Right lobe of liver (tissue), 6 donors: ENCODE measurements around the gene NHLRC4. TPM values are rescaled to one million over a fixed set of nuclear protein-coding genes. Genes with fewer than 3 reads are reported as not detected.

Source experiments
- ATAC-seq, 4 donors: fragments of 200-7000 bp; cut with Tn5 transposase; one replicate each; pipeline ENCODE4 v1.9.1; 2020; ENCODE audit warnings: mild to moderate bottlenecking in 4 of 4, moderate library complexity in 4 of 4
- DNase-seq, 3 donors: peaks; one replicate each; pipeline ENCODE4 v3.0.0-alpha.2; 2020
- H3K27ac ChIP-seq, 3 donors: fragments of 200-600 bp; one replicate each; pipeline ENCODE4 v1.8.0; 2022
- H3K27me3 ChIP-seq, 2 donors: fragments of 200-600 bp; one replicate each; pipeline ENCODE4 v1.8.0; 2022
- H3K36me3 ChIP-seq, 4 donors: fragments of 200-600 bp; sonication (generic) in 1 of 4; one replicate each; pipeline versions ENCODE4 v1.5.1 to v1.8.0; 2017 to 2022; ENCODE audit warnings: control low read depth in 1 of 4
- H3K4me1 ChIP-seq, 4 donors: fragments of 200-600 bp; sonication (generic) in 1 of 4; one replicate each; pipeline versions ENCODE4 v1.5.1 to v1.8.0; 2017 to 2022; ENCODE audit warnings: control low read depth in 1 of 4
- H3K4me3 ChIP-seq, 3 donors: fragments of 200-600 bp; one replicate each; pipeline ENCODE4 v1.8.0; 2022
- H3K9me3 ChIP-seq, 4 donors: fragments of 200-600 bp; sonication (generic) in 1 of 4; one replicate each; pipeline versions ENCODE4 v1.5.1 to v1.8.0; 2017 to 2022; ENCODE audit warnings: control low read depth in 1 of 4
- CTCF ChIP-seq, 4 donors: fragments of 200-600 bp in 3 of 4; fragments of 450-650 bp in 1 of 4; IDR thresholded peaks; one replicate each; pipeline versions ENCODE4 v1.5.1 to v1.8.0; 2016 to 2022; ENCODE audit warnings: antibody characterized with exemption in 4 of 4, mild to moderate bottlenecking in 2 of 4
- POLR2A ChIP-seq: fragments of 450-650 bp; IDR thresholded peaks from one replicate; pipeline ENCODE4 v1.6.1; 2017; ENCODE audit warnings: antibody characterized with exemption, mild to moderate bottlenecking
- WGBS: methylation state at CpG from one replicate; pipeline ENCODE4 v1.1.6; 2018; ENCODE audit warnings: low coverage, low lambda C conversion rate; ENCODE audit not compliant: insufficient coverage; ENCODE audit errors: missing lambda C conversion rate; 5-methylcytosine and 5-hydroxymethylcytosine counted together
- intact Hi-C, 2 donors: fragments of 100-400 bp; cut with DNase I; formaldehyde crosslinking; loops; one replicate each; pipeline versions ENCODE4 v1.11.2 to v1.14.1; 2022
- total RNA-seq, 6 experiments: library from RNA; depleted of rRNA in 2 of 6; stranded (reverse); fragments of >200 nt in 2 of 6; fragmentation: NEBNext Ultra II Directional in 3 of 6; extraction: Animal tissue kit (Norgen Biotek cat#: 25700) in 3 of 6; gene quantifications; one replicate each; pipeline versions ENCODE4 v1.1.0 to v1.2.4, GENCODE V29; 2016 to 2023
- donor health status: DM: no; HTN: yes; CAD: no.
- donor health status: DM: no; HTN: no; CAD: no.
- donor health status: DM: no; HTN: no; CAD: no.
- donor health status: DM: no; HTN: yes; CAD: no.
- donor health status: DM: no; HTN: yes; CAD: no.

NHLRC4 gene
- total RNA-seq, 6 experiments from 2014 or later = 0.12 to 0.33 (median 0.28) TPM; not detected in 1

DNA sequence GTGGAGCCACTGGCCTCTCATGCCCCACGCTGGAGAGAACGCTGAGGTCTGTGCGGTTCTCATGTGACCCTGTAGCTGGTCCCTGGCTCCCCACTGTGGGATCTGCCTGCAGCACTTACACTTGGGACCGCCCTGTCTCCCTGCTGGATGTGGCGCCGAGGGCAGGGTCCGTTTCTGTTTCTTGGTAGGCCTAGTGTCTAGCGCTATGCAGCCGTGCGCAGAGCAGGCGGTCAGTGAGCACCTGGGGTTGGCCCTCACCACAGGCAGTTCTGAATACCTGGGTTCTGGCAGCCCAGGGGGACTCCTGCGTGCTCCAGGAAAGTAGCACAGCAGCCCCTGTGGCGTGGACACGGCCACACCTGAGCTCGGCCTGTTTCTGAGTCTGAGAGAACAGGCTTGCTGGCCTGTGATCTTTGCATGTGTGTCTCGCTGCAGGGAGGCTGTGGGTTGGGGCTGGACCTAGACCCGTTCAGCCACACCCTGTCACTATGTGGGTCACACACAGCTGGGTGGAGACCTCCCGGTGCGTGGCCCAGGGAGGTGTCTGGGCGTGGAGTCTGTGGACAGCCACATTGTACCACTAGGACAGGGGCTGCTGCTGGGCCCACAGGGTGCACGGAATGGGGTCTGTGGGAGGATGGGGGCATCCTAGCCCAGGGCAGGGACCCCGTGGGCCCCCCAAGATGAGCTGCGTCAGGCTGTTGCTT lies 36.5 kb upstream of the NHLRC4 start:
- TF ChIP-seq CTCF (IDR thresholded peaks at IDR 0.05) (no peak), POLR2A (no peak)
- Histone ChIP-seq H3K9me3 (no peaks in the 10 kb centered on the region), H3K4me1 (peaks cover 0 to 48% (median 22%) of the 10 kb centered on the region in 4 donors), H3K36me3 (no peaks in the 10 kb centered on the region), H3K4me3 (no peak overlapping the region), H3K27ac (no peak overlapping the region), H3K27me3 (no peaks in the 10 kb centered on the region)
- intact Hi-C loops = no loop called here
- ATAC-seq (no peak), DNase-seq (no peak)
- WGBS = no CpG with 5 or more reads among the region's 23 CpGs

- H3K4me1 ChIP-seq = peaks cover 0 to 46% (median 21%) of the 10 kb centered on the region in 4 donors
- H3K27me3 ChIP-seq = no peaks in the 10 kb centered on the region
- no peak for DNase-seq
- intact Hi-C loops = no loop called here
- no peaks in the 10 kb centered on the region for H3K36me3 ChIP-seq
- H3K9me3 ChIP-seq = no peaks in the 10 kb centered on the region
- H3K4me3 ChIP-seq = no peak overlapping the region
- TF ChIP-seq CTCF (IDR thresholded peaks at IDR 0.05) = no peak
- TF ChIP-seq POLR2A = no peak
- no peak overlapping the region for H3K27ac ChIP-seq
- no peak for ATAC-seq
- 61% methylated on average over 4 of the region's 16 CpGs for WGBS
Observed at GRCh38 chr16:531494-532125, 35.2 kb upstream of the NHLRC4 start.

DNA sequence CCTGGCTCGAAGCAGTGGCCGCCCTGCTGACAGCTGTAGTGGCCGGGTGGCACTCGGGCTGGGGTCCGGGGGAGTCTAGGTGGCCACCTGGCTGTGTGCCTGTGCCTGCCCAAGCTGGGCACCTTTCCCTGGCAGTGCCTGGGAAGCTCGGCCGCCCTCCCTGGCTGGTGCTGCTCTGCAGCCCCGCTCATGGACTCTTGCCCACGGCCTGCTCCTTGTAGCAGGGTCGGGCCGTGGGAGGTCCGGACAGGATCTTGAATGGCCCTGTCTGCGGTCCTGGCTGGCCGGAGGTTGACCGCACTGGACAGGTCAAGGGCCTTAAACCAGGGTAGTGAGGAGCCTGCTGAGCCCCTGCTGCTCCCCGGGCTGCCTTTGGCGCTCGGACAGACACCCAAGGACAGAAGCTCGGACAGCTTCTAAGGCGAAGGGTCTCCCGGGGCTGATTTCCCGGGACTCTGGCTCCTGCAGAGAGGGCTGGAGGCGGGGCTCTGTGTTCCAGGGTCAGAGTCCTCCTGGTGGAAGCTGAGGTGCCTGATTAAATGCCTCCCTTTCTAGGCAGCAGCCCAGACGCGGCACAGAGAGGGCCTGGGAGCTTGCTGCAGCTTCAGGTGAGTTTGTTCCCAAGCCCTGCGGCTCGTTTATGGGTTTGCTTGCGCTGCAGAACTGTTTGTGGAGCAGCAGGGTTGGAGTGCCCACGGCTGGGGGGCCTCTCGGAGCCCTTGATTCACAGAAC lies 33.2 kb upstream of the NHLRC4 start:
- Histone ChIP-seq H3K27me3 (no peaks in the 10 kb centered on the region), H3K9me3 (no peaks in the 10 kb centered on the region), H3K27ac (peak overlapping the region; percentile 26 to 61 (median 58)), H3K36me3 (no peaks in the 10 kb centered on the region), H3K4me1 (peaks cover 0 to 44% (median 20%) of the 10 kb centered on the region in 4 donors), H3K4me3 (peak overlapping the region; percentile 36 to 57 (median 56))
- 7% methylated on average over 6 of the region's 30 CpGs for WGBS
- DNase-seq (peak; percentile 77 to 89 (median 85)), ATAC-seq (peak; percentile 72 to 84 (median 81))
- TF ChIP-seq POLR2A (peak; percentile 58), CTCF (IDR thresholded peaks at IDR 0.05) (peak in 2 of 4 donors; percentile 12 to 19)
- intact Hi-C loops = no loop called here

- H3K4me1 ChIP-seq = peaks cover 0 to 38% (median 16%) of the 10 kb centered on the region in 4 donors
- WGBS = 35% methylated on average over 7 of the region's 21 CpGs
- H3K4me3 ChIP-seq = peak overlapping the region; percentile 36 to 57 (median 56)
- peak overlapping the region; percentile 26 to 61 (median 58) for H3K27ac ChIP-seq
- no peaks in the 10 kb centered on the region for H3K9me3 ChIP-seq
- no peaks in the 10 kb centered on the region for H3K36me3 ChIP-seq
- peak in 2 of 3 donors; percentile 81 to 83 for DNase-seq
- intact Hi-C loops = no loop called here
- TF ChIP-seq CTCF (IDR thresholded peaks at IDR 0.05) = no peak
- TF ChIP-seq POLR2A = no peak
- peak; percentile 45 to 70 (median 70) for ATAC-seq
- H3K27me3 ChIP-seq = no peaks in the 10 kb centered on the region
Observed at GRCh38 chr16:534135-534534, 32.7 kb upstream of the NHLRC4 start.
